Stimulated activated naive CD8-positive, alpha-beta T cell treated with anti-CD3 and anti-CD28 coated beads, Interleukin-15, Interleukin-2, amounts not matched to agents 100 ng/mL and 50 ng/mL, for 24 hours (primary cell): ENCODE results near the gene CASK.
A peak's percentile ranks its signal among the peaks of the same experiment; 100 is the strongest.

Experiments
- H3K27ac Mint-ChIP-seq: one replicate; pipeline ENCODE4 v1.8.0; 2021; ENCODE audit warnings: mild to moderate bottlenecking, mixed read lengths
- H3K27me3 Mint-ChIP-seq: one replicate; pipeline ENCODE4 v1.8.0; 2021; ENCODE audit warnings: mixed read lengths
- H3K36me3 Mint-ChIP-seq: one replicate; pipeline ENCODE4 v1.8.0; 2021; ENCODE audit warnings: low read depth, mixed read lengths
- H3K4me1 Mint-ChIP-seq: one replicate; pipeline ENCODE4 v1.8.0; 2021; ENCODE audit warnings: low read depth, mixed read lengths
- H3K4me3 Mint-ChIP-seq: one replicate; pipeline ENCODE4 v1.8.0; 2021; ENCODE audit warnings: mild to moderate bottlenecking, mixed read lengths
- H3K9me3 Mint-ChIP-seq: one replicate; pipeline ENCODE4 v1.8.0; 2021; ENCODE audit warnings: mixed read lengths

The CASK gene

GRCh38 chrX:41922431-41923151, 763 bp downstream of the CASK start:
- no peaks in the 10 kb centered on the region for H3K9me3 Mint-ChIP-seq

GRCh38 chrX:41921492-41922430, 1.6 kb downstream of the CASK start:
- no peaks in the 10 kb centered on the region for H3K27me3 Mint-ChIP-seq
- peaks cover 48% of the 10 kb centered on the region for H3K4me1 Mint-ChIP-seq
- H3K27ac Mint-ChIP-seq, result peak overlapping the region; percentile 87
- peak overlapping the region; percentile 87 for H3K4me3 Mint-ChIP-seq
- no peaks in the 10 kb centered on the region for H3K9me3 Mint-ChIP-seq
- no peaks in the 10 kb centered on the region for H3K36me3 Mint-ChIP-seq

More at GRCh38 chrX:41922431-41923151, 763 bp downstream of the CASK start:
- no peaks in the 10 kb centered on the region for H3K27me3 Mint-ChIP-seq
- H3K4me3 Mint-ChIP-seq, result peak overlapping the region; percentile 87
- H3K36me3 Mint-ChIP-seq, result no peaks in the 10 kb centered on the region
- peaks cover 40% of the 10 kb centered on the region for H3K4me1 Mint-ChIP-seq
- H3K27ac Mint-ChIP-seq, result peak overlapping the region; percentile 87

GRCh38 chrX:41919870-41920269, 3.5 kb downstream of the CASK start:
- Mint-ChIP-seq H3K9me3 (no peaks in the 10 kb centered on the region), H3K27ac (peak overlapping the region; percentile 28), H3K36me3 (no peaks in the 10 kb centered on the region), H3K4me1 (peaks cover 56% of the 10 kb centered on the region), H3K27me3 (no peaks in the 10 kb centered on the region), H3K4me3 (peak overlapping the region; percentile 63)

- Mint-ChIP-seq H3K4me3 (peak overlapping the region; percentile 73), H3K4me1 (peaks cover 72% of the 10 kb centered on the region), H3K9me3 (no peaks in the 10 kb centered on the region), H3K36me3 (no peaks in the 10 kb centered on the region), H3K27me3 (no peaks in the 10 kb centered on the region), H3K27ac (no peak overlapping the region)
These were observed 5.8 kb downstream of the CASK start for GRCh38 chrX:41917517-41917916.

GRCh38 chrX:41913476-41913875, 9.9 kb downstream of the CASK start:
- H3K9me3 Mint-ChIP-seq, result no peaks in the 10 kb centered on the region
- no peaks in the 10 kb centered on the region for H3K36me3 Mint-ChIP-seq
- H3K27ac Mint-ChIP-seq, result no peak overlapping the region
- no peak overlapping the region for H3K4me3 Mint-ChIP-seq
- no peaks in the 10 kb centered on the region for H3K27me3 Mint-ChIP-seq
- peaks cover 59% of the 10 kb centered on the region for H3K4me1 Mint-ChIP-seq

- H3K27ac Mint-ChIP-seq, result no peak overlapping the region
- no peaks in the 10 kb centered on the region for H3K9me3 Mint-ChIP-seq
- H3K27me3 Mint-ChIP-seq, result no peaks in the 10 kb centered on the region
- peaks cover 59% of the 10 kb centered on the region for H3K4me1 Mint-ChIP-seq
- H3K36me3 Mint-ChIP-seq, result no peaks in the 10 kb centered on the region
- no peak overlapping the region for H3K4me3 Mint-ChIP-seq
These were observed 10.4 kb downstream of the CASK start for GRCh38 chrX:41912923-41913322.

GRCh38 chrX:41909068-41909467, 14.3 kb downstream of the CASK start:
- Mint-ChIP-seq H3K27me3 (no peaks in the 10 kb centered on the region), H3K36me3 (peaks cover 6% of the 10 kb centered on the region), H3K4me1 (peaks cover 56% of the 10 kb centered on the region), H3K4me3 (no peak overlapping the region), H3K9me3 (no peaks in the 10 kb centered on the region), H3K27ac (peak overlapping the region; percentile 41)

- H3K4me3 Mint-ChIP-seq, result peak overlapping the region; percentile 45
- H3K27ac Mint-ChIP-seq, result peak overlapping the region; percentile 85
- peaks cover 3% of the 10 kb centered on the region for H3K9me3 Mint-ChIP-seq
- no peaks in the 10 kb centered on the region for H3K27me3 Mint-ChIP-seq
- peaks cover 62% of the 10 kb centered on the region for H3K4me1 Mint-ChIP-seq
- peaks cover 19% of the 10 kb centered on the region for H3K36me3 Mint-ChIP-seq
These were observed 16.7 kb downstream of the CASK start for GRCh38 chrX:41906515-41907187.

GRCh38 chrX:41903544-41903943, 19.8 kb downstream of the CASK start:
- Mint-ChIP-seq H3K4me1 (peaks cover 45% of the 10 kb centered on the region), H3K9me3 (peaks cover 15% of the 10 kb centered on the region), H3K36me3 (peaks cover 27% of the 10 kb centered on the region), H3K4me3 (no peak overlapping the region), H3K27me3 (no peaks in the 10 kb centered on the region), H3K27ac (no peak overlapping the region)

- H3K27me3 Mint-ChIP-seq, result no peaks in the 10 kb centered on the region
- peaks cover 17% of the 10 kb centered on the region for H3K4me1 Mint-ChIP-seq
- peaks cover 21% of the 10 kb centered on the region for H3K9me3 Mint-ChIP-seq
- no peak overlapping the region for H3K27ac Mint-ChIP-seq
- H3K36me3 Mint-ChIP-seq, result peaks cover 25% of the 10 kb centered on the region
- H3K4me3 Mint-ChIP-seq, result no peak overlapping the region
These were observed 23.0 kb downstream of the CASK start for GRCh38 chrX:41900321-41900720.

GRCh38 chrX:41895826-41896225, 27.5 kb downstream of the CASK start:
- H3K27ac Mint-ChIP-seq, result no peak overlapping the region
- peaks cover 23% of the 10 kb centered on the region for H3K9me3 Mint-ChIP-seq
- H3K36me3 Mint-ChIP-seq, result peaks cover 22% of the 10 kb centered on the region
- no peaks in the 10 kb centered on the region for H3K27me3 Mint-ChIP-seq
- H3K4me3 Mint-ChIP-seq, result no peak overlapping the region
- H3K4me1 Mint-ChIP-seq, result no peaks in the 10 kb centered on the region

- H3K4me3 Mint-ChIP-seq, result no peak overlapping the region
- peaks cover 12% of the 10 kb centered on the region for H3K36me3 Mint-ChIP-seq
- no peak overlapping the region for H3K27ac Mint-ChIP-seq
- peaks cover 2% of the 10 kb centered on the region for H3K9me3 Mint-ChIP-seq
- H3K4me1 Mint-ChIP-seq, result peaks cover 22% of the 10 kb centered on the region
- H3K27me3 Mint-ChIP-seq, result no peaks in the 10 kb centered on the region
These were observed 33.3 kb downstream of the CASK start for GRCh38 chrX:41890026-41890423.

- no peaks in the 10 kb centered on the region for H3K9me3 Mint-ChIP-seq
- peaks cover 10% of the 10 kb centered on the region for H3K36me3 Mint-ChIP-seq
- H3K27me3 Mint-ChIP-seq, result no peaks in the 10 kb centered on the region
- H3K4me1 Mint-ChIP-seq, result peaks cover 25% of the 10 kb centered on the region
- H3K27ac Mint-ChIP-seq, result no peak overlapping the region
- H3K4me3 Mint-ChIP-seq, result no peak overlapping the region
These were observed 33.9 kb downstream of the CASK start for GRCh38 chrX:41889317-41890025.

- Mint-ChIP-seq H3K4me3 (no peak overlapping the region), H3K27me3 (no peaks in the 10 kb centered on the region), H3K36me3 (peaks cover 8% of the 10 kb centered on the region), H3K4me1 (peaks cover 39% of the 10 kb centered on the region), H3K9me3 (no peaks in the 10 kb centered on the region), H3K27ac (peak overlapping the region; percentile 19)
These were observed 35.7 kb downstream of the CASK start for GRCh38 chrX:41887691-41888090.
